ENCODE data around the gene PPP4R1.

- TF ChIP-seq CTCF (IDR thresholded peaks at IDR 0.05; ENCODE audit: insufficient read depth, low read depth, low read length) (no peak), EZH2 (IDR thresholded peaks at IDR 0.05; ENCODE audit: insufficient read depth, low read length) (no peak)
These were observed 17.6 kb upstream of the PPP4R1 start for GRCh38 chr18:9631814-9632496.

Data from astrocyte (in vitro differentiated cells and primary cell).